ENCODE results near the gene CCDC3. TPM values are rescaled to one million over a fixed set of nuclear protein-coding genes. Genes with fewer than 3 reads are reported as not detected.

The CCDC3 gene
- total and polyA plus RNA-seq, 7 donors: 0.46 to 6.9 (median 3.1) TPM

GRCh38 chr10:12924911-12925310 lies 76.6 kb downstream of the CCDC3 start:
- H3K4me1 ChIP-seq: no peaks in the 10 kb centered on the region
- intact Hi-C loops (cut with DNase I): no loop called here
- no peak overlapping the region for H3K27ac ChIP-seq
- H3K36me3 ChIP-seq: no peaks in the 10 kb centered on the region
- H3K27me3 ChIP-seq: no peaks in the 10 kb centered on the region
- no peak for DNase-seq
- H3K9me3 ChIP-seq: peaks cover 0 to 4% (median 0%) of the 10 kb centered on the region in 4 donors
- TF ChIP-seq POLR2AphosphoS5 (IDR thresholded peaks at IDR 0.05) (no peak), CTCF (IDR thresholded peaks at IDR 0.05) (no peak), EP300 (IDR thresholded peaks at IDR 0.05) (no peak), POLR2A (IDR thresholded peaks at IDR 0.05) (no peak)
- no peak overlapping the region for H3K4me3 ChIP-seq
- 94 to 95% methylated on average over 5 of the region's 5 CpGs for WGBS, 2 donors

GRCh38 chr10:12922117-12922900 lies 79.2 kb downstream of the CCDC3 start:
- Histone ChIP-seq H3K27me3 (no peaks in the 10 kb centered on the region), H3K9me3 (peaks cover 0 to 4% (median 0%) of the 10 kb centered on the region in 4 donors), H3K27ac (no peak overlapping the region), H3K4me3 (no peak overlapping the region), H3K4me1 (no peaks in the 10 kb centered on the region), H3K36me3 (no peaks in the 10 kb centered on the region)
- no peak for TF ChIP-seq POLR2A (IDR thresholded peaks at IDR 0.05)
- TF ChIP-seq CTCF (IDR thresholded peaks at IDR 0.05): no peak
- no peak for TF ChIP-seq POLR2AphosphoS5 (IDR thresholded peaks at IDR 0.05)
- no peak for TF ChIP-seq EP300 (IDR thresholded peaks at IDR 0.05)
- DNase-seq: no peak
- intact Hi-C loops (cut with DNase I): no loop called here
- 81 to 88% methylated on average over 13 of the region's 13 CpGs for WGBS, 2 donors

GRCh38 chr10:12921163-12921562 lies 80.3 kb downstream of the CCDC3 start:
- WGBS, 2 donors: 74% methylated on average over 6 of the region's 6 CpGs
- intact Hi-C loops (cut with DNase I): no loop called here
- Histone ChIP-seq H3K36me3 (no peaks in the 10 kb centered on the region), H3K9me3 (no peaks in the 10 kb centered on the region), H3K27me3 (no peaks in the 10 kb centered on the region), H3K27ac (no peak overlapping the region), H3K4me3 (no peak overlapping the region), H3K4me1 (no peaks in the 10 kb centered on the region)
- no peak for TF ChIP-seq POLR2AphosphoS5 (IDR thresholded peaks at IDR 0.05)
- TF ChIP-seq CTCF (IDR thresholded peaks at IDR 0.05): no peak
- no peak for TF ChIP-seq POLR2A (IDR thresholded peaks at IDR 0.05)
- TF ChIP-seq EP300 (IDR thresholded peaks at IDR 0.05): no peak
- DNase-seq: no peak

GRCh38 chr10:12919574-12919973 lies 81.9 kb downstream of the CCDC3 start:
- H3K4me1 ChIP-seq: no peaks in the 10 kb centered on the region
- WGBS, 2 donors: 73 to 82% methylated on average over 6 of the region's 6 CpGs
- no peak for TF ChIP-seq POLR2AphosphoS5 (IDR thresholded peaks at IDR 0.05)
- TF ChIP-seq EP300 (IDR thresholded peaks at IDR 0.05): no peak
- TF ChIP-seq POLR2A (IDR thresholded peaks at IDR 0.05): no peak
- TF ChIP-seq CTCF (IDR thresholded peaks at IDR 0.05): no peak
- intact Hi-C loops (cut with DNase I): no loop called here
- no peaks in the 10 kb centered on the region for H3K36me3 ChIP-seq
- H3K4me3 ChIP-seq: no peak overlapping the region
- H3K27me3 ChIP-seq: no peaks in the 10 kb centered on the region
- no peak for DNase-seq
- H3K27ac ChIP-seq: no peak overlapping the region
- no peaks in the 10 kb centered on the region for H3K9me3 ChIP-seq

Measured in sigmoid colon (tissue), 7 donors.